ENCODE measurements around the gene CCDC171. TPM values are rescaled to one million over a fixed set of nuclear protein-coding genes. Genes with fewer than 3 reads are reported as not detected.

The CCDC171 gene
- total and polyA plus RNA-seq, 10 of the 15 experiments (the other 5 are each of a cell fraction or from before 2014, with no cell fraction given): 1.00 to 7.2 (median 2.8) TPM

GRCh38 chr9:15834541-15834940 lies 281.7 kb downstream of the CCDC171 start (continued):
- TF ChIP-seq SKIL (IDR thresholded peaks at IDR 0.05; ENCODE audit: low read depth, poor library complexity, severe bottlenecking) (no peak), YY1 (IDR thresholded peaks at IDR 0.05; ENCODE audit: low read depth, low read length) (no peak), SREBF2 (IDR thresholded peaks at IDR 0.05; ENCODE audit: low read length) (no peak)

GRCh38 chr9:15837079-15837679 lies 284.3 kb downstream of the CCDC171 start:
- DNase-seq (ENCODE audit: low read depth, low spot score) (peak; percentile 7), FAIRE-seq (peak; percentile 91), ATAC-seq (peak; percentile 87)
- CTCF ChIA-PET: interaction anchor here (1.0 to 2.4 kb wide), 6 partner anchors 8 to 290 kb away, joined by 3 to 15 read pairs (median 4); no protein-coding TSS in a partner anchor
- Histone ChIP-seq H3K4me1 (ENCODE audit: control insufficient read depth, insufficient read depth, low read length) (no peaks in the 10 kb centered on the region), H3K4me3 (no peak overlapping the region), H3K9ac (ENCODE audit: control insufficient read depth, insufficient read depth, low read length) (no peak overlapping the region), H3K4me2 (ENCODE audit: control insufficient read depth, insufficient read depth) (no peak overlapping the region), H3K27ac (ENCODE audit: control insufficient read depth, insufficient read depth) (no peak overlapping the region), H3K36me3 (ENCODE audit: control insufficient read depth in 2 of 2, insufficient read depth in 2 of 2, low read length in 1 of 2) (no peaks in the 10 kb centered on the region), H2AFZ (ENCODE audit: control insufficient read depth, low read depth, low read length) (no peak overlapping the region), H4K20me1 (ENCODE audit: control insufficient read depth, insufficient read depth) (no peaks in the 10 kb centered on the region), H3K9me3 (replicated peaks; ENCODE audit: control insufficient read depth, insufficient read depth, low read length) (no peaks in the 10 kb centered on the region), H3K79me2 (ENCODE audit: control insufficient read depth, insufficient read depth, low read length) (no peaks in the 10 kb centered on the region), H3K27me3 (replicated peaks in 1 of 2; ENCODE audit: control insufficient read depth in 2 of 2, insufficient read depth in 2 of 2, low read length in 1 of 2) (no peaks in the 10 kb centered on the region)
- RAD21 ChIA-PET (ENCODE audit: unreplicated experiment): no interaction called here
- SMC1A ChIA-PET (ENCODE audit: uncharacterized antibody, unreplicated experiment): interaction anchor here (0.7 kb wide), 2 partner anchors 9 to 290 kb away, joined by 3 read pairs; no protein-coding TSS in a partner anchor
- TF ChIP-seq RAD21 (IDR thresholded peaks at IDR 0.05; ENCODE audit: insufficient read depth, low read depth, low read length): peak; percentile 58
- no peak for TF ChIP-seq STAT3 (IDR thresholded peaks at IDR 0.05; ENCODE audit: low read depth, low read length)
- TF ChIP-seq JUNB (IDR thresholded peaks at IDR 0.05): no peak
- no peak for TF ChIP-seq CBX3 (IDR thresholded peaks at IDR 0.05; ENCODE audit: borderline replicate concordance, low read depth)
- no peak for TF ChIP-seq SMAD5 (IDR thresholded peaks at IDR 0.05; ENCODE audit: low read depth)
- peak; percentile 67 to 74 (median 71) for TF ChIP-seq CTCF (IDR thresholded peaks at IDR 0.05 in 2 of 3, conservative IDR thresholded peaks at IDR 0.05 in 1 of 3; ENCODE audit: control insufficient read depth in 2 of 3, extremely low read depth in 1 of 3, insufficient read depth in 1 of 3, low read depth in 3 of 3, low read length in 3 of 3)
- 0 out of 2 replicates have a peak, but pooled peaks have one; percentile 23 for TF ChIP-seq YY1 (IDR thresholded peaks at IDR 0.05; ENCODE audit: low read depth, low read length)
- TF ChIP-seq TCF3 (IDR thresholded peaks at IDR 0.05; ENCODE audit: borderline replicate concordance, insufficient read depth, low read depth, low read length): no peak
- TF ChIP-seq RFX5 (IDR thresholded peaks at IDR 0.05; ENCODE audit: low read depth, low read length): no peak
- TF ChIP-seq NFYB (IDR thresholded peaks at IDR 0.05; ENCODE audit: insufficient read depth, low read depth, low read length): no peak
- in situ Hi-C loops (cut with MboI): no loop called here
- intact Hi-C loops (cut with micrococcal nuclease; ENCODE audit: unreplicated experiment): loop anchor here (10.0 kb wide), 1 partner anchor 1628 kb away; no protein-coding TSS in a partner anchor
- POLR2A ChIA-PET: no interaction called here
- BruUV-seq (replicated peaks): no TSS peak
- 1% methylated on average over 4 of the region's 4 CpGs for WGBS (ENCODE audit: insufficient coverage, insufficient replicate concordance, low lambda C conversion rate, missing lambda C conversion rate)

Data from GM12878 (cell line).